ENCODE data around the gene GASK1A.

DNA sequence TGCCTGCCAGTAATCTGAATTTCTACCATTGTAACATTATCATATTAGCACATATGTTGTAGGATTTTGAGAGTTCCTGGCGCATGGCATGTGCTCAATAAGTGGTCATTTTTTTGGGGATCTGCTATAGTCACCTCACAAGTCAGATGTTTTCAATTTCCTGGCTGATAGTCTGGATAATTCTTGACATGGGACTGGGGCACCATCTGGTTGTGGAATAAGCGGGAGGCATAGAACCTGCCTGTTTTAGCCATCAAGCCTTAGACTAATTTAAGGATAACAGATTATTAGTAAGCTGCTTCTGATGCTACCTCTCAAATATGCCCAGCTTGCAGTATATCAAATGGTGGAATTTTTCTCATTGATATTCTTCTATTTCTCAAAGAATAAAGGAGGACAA lies 39.1 kb downstream of the GASK1A start:
- TF ChIP-seq, protein P1, sequence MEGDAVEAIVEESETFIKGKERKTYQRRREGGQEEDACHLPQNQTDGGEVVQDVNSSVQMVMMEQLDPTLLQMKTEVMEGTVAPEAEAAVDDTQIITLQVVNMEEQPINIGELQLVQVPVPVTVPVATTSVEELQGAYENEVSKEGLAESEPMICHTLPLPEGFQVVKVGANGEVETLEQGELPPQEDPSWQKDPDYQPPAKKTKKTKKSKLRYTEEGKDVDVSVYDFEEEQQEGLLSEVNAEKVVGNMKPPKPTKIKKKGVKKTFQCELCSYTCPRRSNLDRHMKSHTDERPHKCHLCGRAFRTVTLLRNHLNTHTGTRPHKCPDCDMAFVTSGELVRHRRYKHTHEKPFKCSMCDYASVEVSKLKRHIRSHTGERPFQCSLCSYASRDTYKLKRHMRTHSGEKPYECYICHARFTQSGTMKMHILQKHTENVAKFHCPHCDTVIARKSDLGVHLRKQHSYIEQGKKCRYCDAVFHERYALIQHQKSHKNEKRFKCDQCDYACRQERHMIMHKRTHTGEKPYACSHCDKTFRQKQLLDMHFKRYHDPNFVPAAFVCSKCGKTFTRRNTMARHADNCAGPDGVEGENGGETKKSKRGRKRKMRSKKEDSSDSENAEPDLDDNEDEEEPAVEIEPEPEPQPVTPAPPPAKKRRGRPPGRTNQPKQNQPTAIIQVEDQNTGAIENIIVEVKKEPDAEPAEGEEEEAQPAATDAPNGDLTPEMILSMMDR (IDR thresholded peaks at IDR 0.05; ENCODE audit: low read depth, low read length, missing input control), result no peak
- TF ChIP-seq SP1 (IDR thresholded peaks at IDR 0.05), result no peak
